H1 (cell line): ENCODE data around the gene C21orf58. TPM values are rescaled to one million over a fixed set of nuclear protein-coding genes. Genes with fewer than 3 reads are reported as not detected.

Source experiments
- RFX5 ChIP-seq: IDR thresholded peaks from 2 replicates; pipeline ENCODE4 v1.6.1; 2011; ENCODE audit warnings: low read depth, low read length, improper control_type of control experiment, borderline replicate concordance
- USF2 ChIP-seq: IDR thresholded peaks from 2 replicates; pipeline ENCODE4 v1.6.1; 2011; ENCODE audit warnings: low read length, improper control_type of control experiment
- polyA plus RNA-seq, 7 experiments: library from polyadenylated mRNA; depleted of rRNA in 3 of 7; stranded (reverse) in 5 of 7; unstranded in 2 of 7; fragments of >200 nt in 5 of 7; fragments of 200-250 nt in 2 of 7; gene quantifications; 1 replicate in 5 of 7; 2 replicates in 1 of 7; 4 replicates in 1 of 7; pipeline versions ENCODE4 v1.2.1 to v1.2.3, GENCODE V29; 2011 to 2013; ENCODE audit warnings: missing spikeins in 2 of 7, mixed read lengths in 2 of 7
- total RNA-seq: library from RNA; stranded (reverse); fragmentation: NEBNext Ultra II Directional; extraction: Animal tissue kit (Norgen Biotek cat#: 25700); gene quantifications from 2 replicates; pipeline ENCODE4 v1.2.1, GENCODE V29; 2021

Gene C21orf58
- total and polyA plus RNA-seq, 2 of the 8 experiments (the other 6 are each of a cell fraction or from before 2014, with no cell fraction given): 13.8 to 26.1 TPM

GRCh38 chr21:46284077-46284644 lies 39.5 kb downstream of the C21orf58 start (continued):
- no peak for TF ChIP-seq RFX5
- no peak for TF ChIP-seq USF2
